Right lobe of liver (tissue), 6 donors: ENCODE data around the gene COMT. TPM values are rescaled to one million over a fixed set of nuclear protein-coding genes. Genes with fewer than 3 reads are reported as not detected.
A peak's percentile ranks its signal among the peaks of the same experiment; 100 is the strongest.

Experiments used
- ATAC-seq, 4 donors: fragments of 200-7000 bp; cut with Tn5 transposase; one replicate each; pipeline ENCODE4 v1.9.1; 2020; ENCODE audit warnings: mild to moderate bottlenecking in 4 of 4, moderate library complexity in 4 of 4
- DNase-seq, 3 donors: peaks; one replicate each; pipeline ENCODE4 v3.0.0-alpha.2; 2020
- H3K27ac ChIP-seq, 3 donors: fragments of 200-600 bp; one replicate each; pipeline ENCODE4 v1.8.0; 2022
- H3K27me3 ChIP-seq, 2 donors: fragments of 200-600 bp; one replicate each; pipeline ENCODE4 v1.8.0; 2022
- H3K36me3 ChIP-seq, 4 donors: fragments of 200-600 bp; sonication (generic) in 1 of 4; one replicate each; pipeline versions ENCODE4 v1.5.1 to v1.8.0; 2017 to 2022; ENCODE audit warnings: control low read depth in 1 of 4
- H3K4me1 ChIP-seq, 4 donors: fragments of 200-600 bp; sonication (generic) in 1 of 4; one replicate each; pipeline versions ENCODE4 v1.5.1 to v1.8.0; 2017 to 2022; ENCODE audit warnings: control low read depth in 1 of 4
- H3K4me3 ChIP-seq, 3 donors: fragments of 200-600 bp; one replicate each; pipeline ENCODE4 v1.8.0; 2022
- H3K9me3 ChIP-seq, 4 donors: fragments of 200-600 bp; sonication (generic) in 1 of 4; one replicate each; pipeline versions ENCODE4 v1.5.1 to v1.8.0; 2017 to 2022; ENCODE audit warnings: control low read depth in 1 of 4
- POLR2A ChIP-seq: fragments of 450-650 bp; IDR thresholded peaks from one replicate; pipeline ENCODE4 v1.6.1; 2017; ENCODE audit warnings: antibody characterized with exemption, mild to moderate bottlenecking
- WGBS: methylation state at CpG from one replicate; pipeline ENCODE4 v1.1.6; 2018; ENCODE audit warnings: low coverage, low lambda C conversion rate; ENCODE audit not compliant: insufficient coverage; ENCODE audit errors: missing lambda C conversion rate; 5-methylcytosine and 5-hydroxymethylcytosine counted together
- intact Hi-C, 2 donors: fragments of 100-400 bp; cut with DNase I; formaldehyde crosslinking; loops; one replicate each; pipeline versions ENCODE4 v1.11.2 to v1.14.1; 2022
- long read RNA-seq: library from polyadenylated mRNA; unstranded; transcript quantifications from one replicate; pipeline ENCODE4 v2.0.0, GENCODE V29; 2019
- total RNA-seq, 6 experiments: library from RNA; depleted of rRNA in 2 of 6; stranded (reverse); fragments of >200 nt in 2 of 6; fragmentation: NEBNext Ultra II Directional in 3 of 6; extraction: Animal tissue kit (Norgen Biotek cat#: 25700) in 3 of 6; gene quantifications; one replicate each; pipeline versions ENCODE4 v1.1.0 to v1.2.4, GENCODE V29; 2016 to 2023
- TF ChIP-seq, protein P1 (sequence below), 4 donors: fragments of 200-600 bp in 3 of 4; fragments of 450-650 bp in 1 of 4; IDR thresholded peaks; one replicate each; pipeline versions ENCODE4 v1.5.1 to v1.8.0; 2016 to 2022; ENCODE audit warnings: antibody characterized with exemption in 4 of 4, mild to moderate bottlenecking in 2 of 4
- donor health status: DM: no; HTN: yes; CAD: no.
- donor health status: DM: no; HTN: no; CAD: no.
- donor health status: DM: no; HTN: no; CAD: no.
- donor health status: DM: no; HTN: yes; CAD: no.
- donor health status: DM: no; HTN: yes; CAD: no.

Gene COMT
- 100 to 1,000 TPM; 144 to 270 (median 200) TPM for total RNA-seq
- long read RNA-seq, transcript COMT-202 (6 exons, 2,437 nt): minor isoform, 27 of 139 reads
- long read RNA-seq, transcript COMT-209 (4 exons, 1,035 nt): major isoform, 97 of 139 reads
- long read RNA-seq, partial matches to known transcripts: 5 of 139 reads
- long read RNA-seq, other reads (novel, unspliced or antisense): 10 of 139 reads

DNA sequence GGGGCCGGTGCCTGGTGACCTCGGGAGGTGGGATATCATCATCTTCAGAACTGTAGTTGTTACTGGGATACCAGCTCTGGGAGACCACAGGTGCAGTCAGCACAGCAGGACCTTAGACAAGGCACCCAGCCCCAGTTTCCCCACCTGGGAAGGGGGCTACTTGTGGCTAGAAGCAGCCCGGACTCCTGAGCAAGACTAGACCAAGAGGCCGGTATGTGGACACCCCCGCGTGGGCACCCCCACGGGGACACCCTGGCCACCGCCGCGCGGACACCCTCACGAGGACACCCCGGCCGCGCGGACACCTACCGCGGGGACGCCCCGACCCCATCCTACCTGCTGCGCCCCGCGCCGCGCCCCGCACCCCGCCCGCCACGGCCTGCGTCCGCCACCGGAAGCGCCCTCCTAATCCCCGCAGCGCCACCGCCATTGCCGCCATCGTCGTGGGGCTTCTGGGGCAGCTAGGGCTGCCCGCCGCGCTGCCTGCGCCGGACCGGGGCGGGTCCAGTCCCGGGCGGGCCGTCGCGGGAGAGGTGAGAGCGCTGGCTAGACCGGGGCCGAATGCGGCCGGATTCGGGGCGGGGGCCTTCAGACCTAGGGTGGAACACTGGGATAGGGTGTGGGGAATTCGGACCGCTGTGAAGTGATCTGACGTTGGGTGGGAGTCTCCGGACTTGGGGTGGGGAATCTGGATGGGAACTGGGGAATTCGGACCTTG, at the start of gene COMT, which contains the start of gene TXNRD2:
Gene COMT, plus strand, starts transcription at position 408 of the 718 bp plus-strand sequence. CDS start 20,755 bp downstream, outside the sequence.
Gene TXNRD2, minus strand, starts transcription at position 454 of the 718 bp plus-strand sequence. Its CDS starts 15 bp downstream, at position 439.
- intact Hi-C loops: no loop called here
- 3% methylated on average over 7 of the region's 63 CpGs for WGBS
- TF ChIP-seq POLR2A: peak; percentile 68
- TF ChIP-seq, protein P1, sequence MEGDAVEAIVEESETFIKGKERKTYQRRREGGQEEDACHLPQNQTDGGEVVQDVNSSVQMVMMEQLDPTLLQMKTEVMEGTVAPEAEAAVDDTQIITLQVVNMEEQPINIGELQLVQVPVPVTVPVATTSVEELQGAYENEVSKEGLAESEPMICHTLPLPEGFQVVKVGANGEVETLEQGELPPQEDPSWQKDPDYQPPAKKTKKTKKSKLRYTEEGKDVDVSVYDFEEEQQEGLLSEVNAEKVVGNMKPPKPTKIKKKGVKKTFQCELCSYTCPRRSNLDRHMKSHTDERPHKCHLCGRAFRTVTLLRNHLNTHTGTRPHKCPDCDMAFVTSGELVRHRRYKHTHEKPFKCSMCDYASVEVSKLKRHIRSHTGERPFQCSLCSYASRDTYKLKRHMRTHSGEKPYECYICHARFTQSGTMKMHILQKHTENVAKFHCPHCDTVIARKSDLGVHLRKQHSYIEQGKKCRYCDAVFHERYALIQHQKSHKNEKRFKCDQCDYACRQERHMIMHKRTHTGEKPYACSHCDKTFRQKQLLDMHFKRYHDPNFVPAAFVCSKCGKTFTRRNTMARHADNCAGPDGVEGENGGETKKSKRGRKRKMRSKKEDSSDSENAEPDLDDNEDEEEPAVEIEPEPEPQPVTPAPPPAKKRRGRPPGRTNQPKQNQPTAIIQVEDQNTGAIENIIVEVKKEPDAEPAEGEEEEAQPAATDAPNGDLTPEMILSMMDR (IDR thresholded peaks at IDR 0.05): no peak
- DNase-seq (peak; percentile 77 to 80 (median 78)), ATAC-seq (peak; percentile 64 to 83 (median 82))
- Histone ChIP-seq H3K9me3 (no peaks in the 10 kb centered on the region), H3K27me3 (no peaks in the 10 kb centered on the region), H3K27ac (peak within 1 kb of the TSS; percentile 88 to 96 (median 93)), H3K36me3 (no peaks in the 10 kb centered on the region), H3K4me1 (peaks cover 0 to 46% (median 14%) of the 10 kb centered on the region in 4 donors), H3K4me3 (peak within 1 kb of the TSS; percentile 75 to 94 (median 91))

DNA sequence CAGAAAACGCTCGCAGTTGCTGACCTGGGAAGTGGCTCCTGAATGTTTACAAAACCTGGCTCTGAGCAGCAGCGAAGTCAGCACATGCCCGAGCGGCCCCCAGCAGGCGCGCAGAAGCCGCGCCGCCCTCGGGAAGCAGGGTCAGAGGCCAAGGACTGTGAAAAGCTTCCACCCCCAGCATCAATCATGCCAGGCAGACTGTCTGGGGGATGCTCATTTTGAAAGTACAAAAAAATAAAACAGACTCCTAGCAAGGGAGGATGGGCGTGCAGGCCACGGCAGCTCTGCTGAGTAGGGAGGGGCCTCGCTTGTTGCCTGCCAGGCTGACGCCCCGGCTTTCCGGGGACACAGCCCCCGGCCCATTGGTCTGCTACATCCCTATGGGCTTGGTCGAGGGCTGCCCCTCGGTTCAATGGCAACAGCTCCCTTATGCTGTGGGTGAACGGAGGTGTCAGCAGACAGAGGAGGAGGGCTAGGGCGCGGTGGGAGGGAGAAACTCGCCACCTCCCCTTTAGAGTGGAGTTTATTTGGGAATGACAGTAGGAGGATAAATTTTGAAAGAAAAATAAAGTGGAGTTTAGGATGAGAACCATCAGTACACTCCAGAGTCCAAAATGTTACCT, 49.2 kb upstream of the COMT start:
- TF ChIP-seq, protein P1 (IDR thresholded peaks at IDR 0.05): no peak
- TF ChIP-seq POLR2A: no peak
- Histone ChIP-seq H3K27me3 (no peaks in the 10 kb centered on the region), H3K36me3 (peaks cover 0 to 21% (median 2%) of the 10 kb centered on the region in 4 donors), H3K4me1 (peaks cover 0 to 6% (median 0%) of the 10 kb centered on the region in 4 donors), H3K9me3 (no peaks in the 10 kb centered on the region), H3K27ac (no peak overlapping the region), H3K4me3 (no peak overlapping the region)
- ATAC-seq: peak in 3 of 4 donors; percentile 11 to 61 (median 18)
- 58% methylated on average over 15 of the region's 24 CpGs for WGBS
- DNase-seq: no peak
- intact Hi-C loops: loop anchor here in 1 of 2 donors (10.0 kb wide), 1 partner anchor 108 kb away; no protein-coding TSS in a partner anchor

DNA sequence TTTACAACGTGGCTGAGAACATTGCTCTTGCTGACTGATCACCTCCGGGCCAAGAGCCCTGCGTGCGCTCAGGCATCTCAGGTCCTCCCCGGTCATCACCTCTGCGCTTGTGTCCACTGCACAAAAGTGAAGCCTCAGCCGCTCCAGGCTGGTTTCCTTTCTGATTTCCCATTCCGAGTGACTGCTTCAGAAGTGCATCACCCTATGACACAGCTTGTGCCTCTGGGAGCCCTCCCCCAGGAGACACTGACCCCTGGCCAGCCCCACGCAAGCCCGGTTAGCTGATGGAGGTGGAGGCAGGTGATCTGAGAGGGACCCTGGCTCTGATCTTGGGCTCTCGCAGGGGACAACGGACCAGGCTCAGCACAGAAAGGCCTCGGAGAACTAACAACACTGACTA, 48.6 kb upstream of the COMT start:
- no peaks in the 10 kb centered on the region for H3K27me3 ChIP-seq
- TF ChIP-seq POLR2A: no peak
- TF ChIP-seq, protein P1 (IDR thresholded peaks at IDR 0.05): no peak
- no peaks in the 10 kb centered on the region for H3K9me3 ChIP-seq
- H3K4me3 ChIP-seq: no peak overlapping the region
- no peak overlapping the region for H3K27ac ChIP-seq
- no peak for DNase-seq
- peaks cover 0 to 27% (median 2%) of the 10 kb centered on the region in 4 donors for H3K36me3 ChIP-seq
- intact Hi-C loops: loop anchor here in 1 of 2 donors (10.0 kb wide), 1 partner anchor 108 kb away; no protein-coding TSS in a partner anchor
- ATAC-seq: no peak
- WGBS: 86% methylated on average over 9 of the region's 13 CpGs
- peaks cover 0 to 6% (median 0%) of the 10 kb centered on the region in 4 donors for H3K4me1 ChIP-seq

DNA sequence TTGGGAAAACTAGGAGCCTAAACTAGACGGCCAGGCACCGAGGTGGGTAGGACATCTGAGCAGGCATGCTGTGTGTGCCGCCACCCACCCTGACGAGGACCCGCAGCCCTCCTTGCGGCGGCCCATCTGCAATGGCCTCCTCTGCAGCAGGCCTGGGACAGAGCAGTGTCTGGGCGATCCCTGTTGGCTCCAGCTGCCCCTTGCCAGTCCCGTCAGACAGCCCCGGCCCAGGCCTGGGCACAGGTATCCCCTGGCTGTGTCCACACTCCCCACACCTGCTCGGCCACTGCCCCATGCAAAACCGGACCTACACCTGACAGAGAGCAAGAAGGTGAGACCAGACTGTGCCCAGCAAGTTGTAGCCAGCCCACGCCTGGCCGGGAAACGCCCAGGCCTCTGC, 48.2 kb upstream of the COMT start:
- no peak overlapping the region for H3K4me3 ChIP-seq
- WGBS: no CpG with 5 or more reads among the region's 15 CpGs
- no peak for ATAC-seq
- intact Hi-C loops: loop anchor here in 1 of 2 donors (10.0 kb wide), 1 partner anchor 109 kb away; no protein-coding TSS in a partner anchor
- no peak for DNase-seq
- no peaks in the 10 kb centered on the region for H3K9me3 ChIP-seq
- H3K36me3 ChIP-seq: peaks cover 0 to 27% (median 2%) of the 10 kb centered on the region in 4 donors
- no peak for TF ChIP-seq POLR2A
- TF ChIP-seq, protein P1 (IDR thresholded peaks at IDR 0.05): no peak
- no peaks in the 10 kb centered on the region for H3K27me3 ChIP-seq
- H3K4me1 ChIP-seq: peaks cover 0 to 6% (median 0%) of the 10 kb centered on the region in 4 donors
- no peak overlapping the region for H3K27ac ChIP-seq
